Measurements from ENCODE around the gene SLC44A2.

SLC44A2 gene

DNA sequence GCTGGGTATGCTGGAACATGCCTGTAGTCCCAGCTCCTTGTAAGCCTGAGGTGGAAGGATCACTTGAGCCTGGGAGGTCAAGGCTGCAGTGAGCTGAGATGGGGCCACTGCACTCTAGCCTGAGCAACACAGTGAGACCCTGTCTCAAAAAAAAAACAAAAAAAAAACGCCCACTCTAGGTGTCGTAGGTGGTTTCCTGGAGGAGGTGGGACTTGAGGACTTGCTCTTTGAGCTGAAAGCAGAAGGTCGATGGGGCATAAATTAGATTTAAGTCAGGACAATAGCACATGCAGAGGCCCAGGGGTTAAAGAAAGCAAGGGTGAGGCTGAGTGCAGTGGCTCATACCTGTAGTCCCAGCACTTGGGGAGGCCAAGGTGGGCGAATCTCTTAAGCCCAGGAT is 15.9 kb downstream of the SLC44A2 start:
- H3K4me3 ChIP-seq (ENCODE audit: low read depth, low read length) = no peak overlapping the region
- TF ChIP-seq, protein P1, sequence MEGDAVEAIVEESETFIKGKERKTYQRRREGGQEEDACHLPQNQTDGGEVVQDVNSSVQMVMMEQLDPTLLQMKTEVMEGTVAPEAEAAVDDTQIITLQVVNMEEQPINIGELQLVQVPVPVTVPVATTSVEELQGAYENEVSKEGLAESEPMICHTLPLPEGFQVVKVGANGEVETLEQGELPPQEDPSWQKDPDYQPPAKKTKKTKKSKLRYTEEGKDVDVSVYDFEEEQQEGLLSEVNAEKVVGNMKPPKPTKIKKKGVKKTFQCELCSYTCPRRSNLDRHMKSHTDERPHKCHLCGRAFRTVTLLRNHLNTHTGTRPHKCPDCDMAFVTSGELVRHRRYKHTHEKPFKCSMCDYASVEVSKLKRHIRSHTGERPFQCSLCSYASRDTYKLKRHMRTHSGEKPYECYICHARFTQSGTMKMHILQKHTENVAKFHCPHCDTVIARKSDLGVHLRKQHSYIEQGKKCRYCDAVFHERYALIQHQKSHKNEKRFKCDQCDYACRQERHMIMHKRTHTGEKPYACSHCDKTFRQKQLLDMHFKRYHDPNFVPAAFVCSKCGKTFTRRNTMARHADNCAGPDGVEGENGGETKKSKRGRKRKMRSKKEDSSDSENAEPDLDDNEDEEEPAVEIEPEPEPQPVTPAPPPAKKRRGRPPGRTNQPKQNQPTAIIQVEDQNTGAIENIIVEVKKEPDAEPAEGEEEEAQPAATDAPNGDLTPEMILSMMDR (IDR thresholded peaks at IDR 0.05; ENCODE audit: insufficient read depth, low read depth, low read length, missing control alignments) = no peak
- no peak for DNase-seq (ENCODE audit: low read depth)

DNA sequence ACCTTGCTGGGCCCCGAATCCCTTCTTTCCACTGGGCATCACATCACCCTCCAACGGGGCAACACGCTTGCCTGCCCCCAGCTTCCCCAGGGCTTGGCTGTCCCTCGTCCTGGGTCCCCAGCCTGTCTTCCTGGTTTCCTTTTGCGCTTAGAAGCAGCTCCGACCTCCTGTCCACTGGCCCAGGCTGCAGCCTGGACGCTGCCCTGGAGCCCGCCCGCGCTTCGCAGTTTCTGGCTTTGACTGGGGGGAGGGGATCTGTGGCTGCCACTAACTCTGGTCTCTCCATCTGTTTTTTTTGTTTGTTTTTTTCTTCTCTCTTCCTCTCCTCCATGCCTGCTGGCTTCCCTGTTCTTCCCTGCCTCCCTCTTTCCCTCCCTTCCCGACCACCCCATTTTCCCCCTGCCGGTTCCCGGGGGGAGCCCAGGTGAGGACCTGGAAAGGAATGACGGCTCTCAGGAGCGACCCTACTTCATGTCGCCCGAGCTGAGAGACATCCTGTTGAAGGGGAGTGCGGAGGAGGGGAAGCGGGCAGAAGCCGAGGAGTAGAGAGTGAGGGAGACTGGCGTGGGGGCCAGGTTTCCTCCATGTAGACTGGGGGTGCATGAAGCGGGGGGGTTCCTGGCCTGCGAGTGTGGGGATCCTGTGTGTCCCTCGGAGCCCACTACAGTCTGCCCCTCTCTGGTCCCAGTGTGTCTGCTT is 17.3 kb downstream of the SLC44A2 start:
- TF ChIP-seq, protein P1 (IDR thresholded peaks at IDR 0.05; ENCODE audit: insufficient read depth, low read depth, low read length, missing control alignments) = no peak
- no peak overlapping the region for H3K4me3 ChIP-seq (ENCODE audit: low read depth, low read length)
- DNase-seq (ENCODE audit: low read depth) = no peak

DNA sequence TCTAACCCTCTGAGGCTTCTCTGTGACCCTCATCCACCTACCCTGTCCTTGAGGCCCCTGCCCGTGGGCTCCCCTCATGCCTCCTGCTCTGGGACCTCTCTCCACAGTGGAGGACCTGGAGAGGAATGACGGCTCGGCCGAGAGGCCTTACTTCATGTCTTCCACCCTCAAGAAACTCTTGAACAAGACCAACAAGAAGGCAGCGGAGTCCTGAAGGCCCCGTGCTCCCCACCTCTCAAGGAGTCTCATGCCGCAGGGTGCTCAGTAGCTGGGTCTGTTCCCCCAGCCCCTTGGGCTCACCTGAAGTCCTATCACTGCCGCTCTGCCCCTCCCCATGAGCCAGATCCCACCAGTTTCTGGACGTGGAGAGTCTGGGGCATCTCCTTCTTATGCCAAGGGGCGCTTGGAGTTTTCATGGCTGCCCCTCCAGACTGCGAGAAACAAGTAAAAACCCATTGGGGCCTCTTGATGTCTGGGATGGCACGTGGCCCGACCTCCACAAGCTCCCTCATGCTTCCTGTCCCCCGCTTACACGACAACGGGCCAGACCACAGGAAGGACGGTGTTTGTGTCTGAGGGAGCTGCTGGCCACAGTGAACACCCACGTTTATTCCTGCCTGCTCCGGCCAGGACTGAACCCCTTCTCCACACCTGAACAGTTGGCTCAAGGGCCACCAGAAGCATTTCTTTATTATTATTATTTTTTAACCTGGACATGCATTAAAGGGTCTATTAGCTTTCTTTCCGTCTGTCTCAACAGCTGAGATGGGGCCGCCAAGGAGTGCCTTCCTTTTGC is 18.0 kb downstream of the SLC44A2 start:
- no peak overlapping the region for H3K4me3 ChIP-seq (ENCODE audit: low read depth, low read length)
- TF ChIP-seq, protein P1 (IDR thresholded peaks at IDR 0.05; ENCODE audit: insufficient read depth, low read depth, low read length, missing control alignments) = no peak
- DNase-seq (ENCODE audit: low read depth) = no peak

DNA sequence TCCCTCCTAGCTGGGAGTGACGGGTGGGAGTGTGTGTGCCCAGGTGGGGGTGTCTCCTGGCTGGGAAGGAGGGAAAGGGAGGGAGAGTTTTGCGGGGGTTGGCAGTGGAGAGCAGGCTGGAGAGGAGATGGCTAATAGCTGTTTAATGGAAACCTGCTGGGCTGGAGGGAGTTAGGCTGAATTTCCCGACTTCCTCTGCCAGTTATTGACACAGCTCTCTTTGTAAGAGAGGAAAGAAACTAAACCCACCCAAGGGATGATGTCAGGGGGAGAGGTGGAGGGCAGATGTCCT is 18.6 kb downstream of the SLC44A2 start:
- H3K4me3 ChIP-seq (ENCODE audit: low read depth, low read length) = no peak overlapping the region
- no peak for DNase-seq (ENCODE audit: low read depth)
- TF ChIP-seq, protein P1 (IDR thresholded peaks at IDR 0.05; ENCODE audit: insufficient read depth, low read depth, low read length, missing control alignments) = no peak

GRCh38 chr19:10644260-10645007 is 19.1 kb downstream of the SLC44A2 start:
- TF ChIP-seq, protein P1 (IDR thresholded peaks at IDR 0.05; ENCODE audit: insufficient read depth, low read depth, low read length, missing control alignments) = peak; percentile 87
- DNase-seq (ENCODE audit: low read depth) = peak; percentile 86
- no peak overlapping the region for H3K4me3 ChIP-seq (ENCODE audit: low read depth, low read length)

DNA sequence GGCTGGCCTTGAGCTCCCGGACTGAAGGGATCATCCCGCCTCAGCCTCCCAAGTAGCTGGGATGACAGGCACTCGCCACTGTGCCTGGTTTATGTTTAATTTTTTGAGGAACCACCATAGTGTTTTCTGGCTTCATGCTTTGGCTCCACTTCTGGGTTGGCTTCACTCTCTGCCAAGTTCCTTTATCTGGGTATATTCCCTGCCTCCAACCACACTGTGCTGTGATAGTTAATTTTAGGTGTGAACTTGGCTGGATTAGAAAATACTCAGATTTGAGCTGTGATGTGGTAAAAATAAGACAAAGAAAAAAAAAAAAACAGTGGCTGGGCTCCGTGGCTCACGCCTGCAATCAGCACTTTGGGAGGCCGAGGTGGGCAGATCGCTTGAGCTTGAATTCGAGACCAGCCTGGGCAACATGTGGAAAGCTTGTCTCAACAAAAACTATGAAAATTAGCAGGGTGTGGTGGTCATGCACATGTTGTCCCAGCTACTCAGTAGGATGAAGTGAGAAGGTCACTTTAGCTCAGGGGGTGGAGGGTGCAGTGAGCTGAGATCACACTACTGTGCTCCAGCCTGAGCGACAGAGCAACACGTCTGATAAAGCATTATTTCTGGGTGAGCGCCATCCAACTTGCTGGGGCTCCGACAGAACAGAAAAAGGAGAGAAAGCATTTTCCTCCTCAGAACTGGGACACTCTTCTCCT is 21.3 kb downstream of the SLC44A2 start:
- no peak for DNase-seq (ENCODE audit: low read depth)
- no peak overlapping the region for H3K4me3 ChIP-seq (ENCODE audit: low read depth, low read length)
- TF ChIP-seq, protein P1 (IDR thresholded peaks at IDR 0.05; ENCODE audit: insufficient read depth, low read depth, low read length, missing control alignments) = no peak

Data from GM12865 (cell line).